SK-N-SH treated with all-trans-retinoic acid at 6 μM for 48 hours (cell line): ENCODE measurements around the gene TRABD2B.

Source experiments
- CSRNP3 ChIP-seq: fragments of 250-450 bp; sonication (Bioruptor Pico); IDR thresholded peaks from 2 replicates; pipeline ENCODE4 v1.5.1; 2021; ENCODE audit warnings: mild to moderate bottlenecking, moderate library complexity
- TOX ChIP-seq: fragments of 250-450 bp; sonication (Bioruptor Pico); IDR thresholded peaks from 2 replicates; pipeline ENCODE4 v1.8.0; 2021; ENCODE audit warnings: mild to moderate bottlenecking, moderate library complexity, borderline replicate concordance

GRCh38 chr1:47772960-47773682, 224.1 kb downstream of the TRABD2B start:
- no peak for TF ChIP-seq TOX
- TF ChIP-seq CSRNP3 (CRISPR knock-in tag), result no peak
